KOPT-K1 (cell line): Measurements from ENCODE around the gene KDELR1.
A peak's percentile ranks its signal among the peaks of the same experiment; 100 is the strongest.

Experiments used
- H3K27ac ChIP-seq: fragments of 200-600 bp; sonication (generic); 2 replicates; pipeline ENCODE4 v1.5.1; 2016; ENCODE audit warnings: antibody characterized with exemption, mild to moderate bottlenecking, low read depth, low read length; ENCODE audit not compliant: poor library complexity, severe bottlenecking
- H3K36me3 ChIP-seq: fragments of 200-600 bp; sonication (generic); 2 replicates; pipeline ENCODE4 v1.5.1; 2017; ENCODE audit warnings: antibody characterized with exemption, mild to moderate bottlenecking, low read length, moderate library complexity; ENCODE audit not compliant: insufficient read depth
- H3K9me3 ChIP-seq: fragments of 200-600 bp; sonication (generic); 2 replicates; pipeline ENCODE4 v1.5.1; 2017; ENCODE audit warnings: antibody characterized with exemption, low read length, mild to moderate bottlenecking; ENCODE audit not compliant: insufficient read depth, poor library complexity, severe bottlenecking

KDELR1 gene

DNA sequence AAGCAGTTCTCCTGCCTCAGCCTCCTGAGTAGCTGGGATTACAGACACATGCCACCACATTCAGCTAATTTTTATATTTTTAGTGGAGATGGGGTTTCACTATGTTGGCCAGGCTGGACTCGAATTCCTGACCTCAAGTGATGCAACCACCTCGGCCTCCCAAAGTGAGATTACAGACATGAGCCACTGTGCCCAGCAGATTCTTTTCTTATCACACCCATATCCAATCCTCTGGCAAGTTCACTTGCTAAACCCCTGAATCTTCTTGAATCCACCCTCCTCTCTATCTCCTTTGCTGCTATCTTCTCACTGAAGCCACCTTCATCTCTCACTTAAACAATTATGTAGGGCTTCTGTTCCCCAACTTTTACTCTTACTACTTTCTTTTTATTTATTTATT is 45.2 kb downstream of the KDELR1 start:
- no peaks in the 10 kb centered on the region for H3K9me3 ChIP-seq
- H3K27ac ChIP-seq, result no peak overlapping the region
- H3K36me3 ChIP-seq, result no peaks in the 10 kb centered on the region; the same call in 1 of the 2 replicates

DNA sequence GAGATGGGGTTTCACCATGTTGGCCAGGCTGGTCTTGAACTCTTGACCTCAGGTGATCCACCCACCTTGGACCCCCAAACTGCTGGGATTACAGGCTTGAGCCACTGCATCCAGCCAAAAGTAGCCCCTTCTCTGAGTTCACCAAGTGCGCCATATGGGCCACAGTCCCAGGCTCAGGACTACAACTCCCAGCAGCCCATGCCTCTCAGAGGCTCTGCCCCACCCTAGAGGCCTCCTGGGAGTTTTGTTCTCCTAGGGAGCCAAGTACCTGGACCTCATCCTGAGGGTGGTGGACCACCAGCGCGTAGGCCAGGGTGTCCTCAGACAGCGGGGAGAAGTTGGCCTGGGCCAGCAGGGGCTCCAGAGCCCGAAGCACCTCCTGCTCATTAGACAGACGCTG is 46.5 kb downstream of the KDELR1 start:
- no peak overlapping the region for H3K27ac ChIP-seq
- H3K36me3 ChIP-seq, result no peaks in the 10 kb centered on the region; the same call in 1 of the 2 replicates
- H3K9me3 ChIP-seq, result no peaks in the 10 kb centered on the region

- Histone ChIP-seq H3K36me3 (no peaks in the 10 kb centered on the region; the same call in 1 of the 2 replicates), H3K27ac (no peak overlapping the region), H3K9me3 (no peaks in the 10 kb centered on the region)
Observed at GRCh38 chr19:48342841-48343540, 48.4 kb downstream of the KDELR1 start.

DNA sequence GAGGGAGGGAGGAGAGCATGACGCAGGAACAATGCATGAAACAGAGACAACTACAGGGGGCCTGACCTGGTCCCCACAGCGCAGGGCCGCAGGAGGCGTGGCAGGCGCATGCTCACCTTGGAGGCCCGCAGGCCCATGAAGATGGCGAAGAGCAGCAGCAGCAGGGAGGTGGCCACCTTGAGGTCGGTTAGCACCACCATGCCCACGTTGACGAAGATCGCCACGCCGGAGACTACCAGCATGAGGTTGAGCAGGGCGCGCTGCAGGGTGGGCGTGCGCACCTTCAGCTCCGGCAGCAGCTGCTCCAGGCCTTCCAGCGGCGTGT is 49.0 kb downstream of the KDELR1 start:
- no peaks in the 10 kb centered on the region; the same call in 1 of the 2 replicates for H3K36me3 ChIP-seq
- H3K27ac ChIP-seq, result no peak overlapping the region
- H3K9me3 ChIP-seq, result no peaks in the 10 kb centered on the region

- Histone ChIP-seq H3K9me3 (no peaks in the 10 kb centered on the region), H3K36me3 (no peaks in the 10 kb centered on the region; the same call in 1 of the 2 replicates), H3K27ac (no peak overlapping the region)
Observed at GRCh38 chr19:48341515-48342413, 49.6 kb downstream of the KDELR1 start.

GRCh38 chr19:48340995-48341394 is 50.4 kb downstream of the KDELR1 start:
- Histone ChIP-seq H3K36me3 (no peaks in the 10 kb centered on the region; the same call in 1 of the 2 replicates), H3K9me3 (no peaks in the 10 kb centered on the region), H3K27ac (no peak overlapping the region)

DNA sequence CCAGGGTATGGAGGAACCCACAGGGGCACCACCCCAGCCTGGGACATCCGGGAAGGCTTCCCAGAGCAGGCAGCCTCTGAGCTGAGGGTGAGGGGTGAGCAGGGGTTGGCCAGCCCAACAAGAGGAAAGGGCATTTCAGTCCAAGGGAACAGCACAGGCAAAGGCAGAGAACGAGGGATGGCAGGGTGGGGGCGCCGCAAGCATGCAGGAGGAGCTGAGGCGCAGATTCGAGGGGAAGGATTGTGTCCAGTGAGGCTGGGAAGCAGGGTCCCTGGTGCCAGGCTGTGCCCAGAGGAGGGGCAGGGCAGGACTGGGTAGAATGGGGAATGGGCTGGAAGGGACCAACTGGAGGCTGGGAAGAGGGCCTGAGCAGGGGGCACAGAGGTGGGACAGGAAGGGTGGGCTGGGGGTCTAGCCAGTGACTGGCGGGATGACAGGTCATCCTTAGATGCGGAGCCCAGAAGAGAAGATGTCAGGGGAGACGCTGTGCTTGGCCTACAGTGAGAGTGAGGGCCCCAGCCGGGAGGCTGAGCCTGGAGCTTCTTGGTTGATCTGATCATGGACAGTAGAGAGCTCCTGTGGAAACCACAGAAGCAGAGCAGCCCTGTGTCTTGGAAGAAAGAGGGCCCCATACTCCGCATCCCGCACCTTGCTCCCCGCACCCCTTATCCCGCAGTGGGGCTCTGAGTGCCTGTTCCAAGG is 52.4 kb downstream of the KDELR1 start:
- Histone ChIP-seq H3K27ac (no peak overlapping the region), H3K36me3 (no peaks in the 10 kb centered on the region; the same call in 1 of the 2 replicates), H3K9me3 (no peaks in the 10 kb centered on the region)

DNA sequence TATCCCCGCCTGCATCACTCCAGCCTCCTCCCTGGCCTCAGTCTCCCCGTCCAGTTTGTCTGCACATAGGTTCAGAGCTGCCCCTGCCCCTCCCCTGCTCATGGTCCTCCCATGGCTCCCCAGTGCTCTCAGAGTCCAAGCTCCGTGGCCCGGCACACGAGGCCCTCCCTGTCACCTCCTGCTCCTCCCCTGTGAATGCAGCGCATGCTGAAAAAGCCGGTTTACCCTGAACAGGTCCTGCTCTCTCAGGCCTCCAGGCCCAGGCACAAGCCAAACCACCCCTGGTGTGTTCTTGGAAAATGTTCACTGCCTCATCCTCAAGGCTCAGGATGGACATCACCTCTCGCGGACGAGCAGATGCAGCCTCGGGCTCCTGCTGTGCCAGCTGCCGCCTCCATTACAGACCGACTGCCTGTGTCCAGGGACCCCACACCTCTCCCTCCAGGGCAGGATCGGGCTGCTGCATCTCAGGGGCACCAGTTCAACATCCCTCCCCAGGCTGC is 53.0 kb downstream of the KDELR1 start:
- no peak overlapping the region for H3K27ac ChIP-seq
- H3K36me3 ChIP-seq, result no peaks in the 10 kb centered on the region; the same call in 1 of the 2 replicates
- H3K9me3 ChIP-seq, result no peaks in the 10 kb centered on the region

GRCh38 chr19:48333467-48334384 is 57.6 kb downstream of the KDELR1 start:
- Histone ChIP-seq H3K27ac (peak overlapping the region; percentile 88), H3K9me3 (peaks cover 5% of the 10 kb centered on the region), H3K36me3 (no peaks in the 10 kb centered on the region)

DNA sequence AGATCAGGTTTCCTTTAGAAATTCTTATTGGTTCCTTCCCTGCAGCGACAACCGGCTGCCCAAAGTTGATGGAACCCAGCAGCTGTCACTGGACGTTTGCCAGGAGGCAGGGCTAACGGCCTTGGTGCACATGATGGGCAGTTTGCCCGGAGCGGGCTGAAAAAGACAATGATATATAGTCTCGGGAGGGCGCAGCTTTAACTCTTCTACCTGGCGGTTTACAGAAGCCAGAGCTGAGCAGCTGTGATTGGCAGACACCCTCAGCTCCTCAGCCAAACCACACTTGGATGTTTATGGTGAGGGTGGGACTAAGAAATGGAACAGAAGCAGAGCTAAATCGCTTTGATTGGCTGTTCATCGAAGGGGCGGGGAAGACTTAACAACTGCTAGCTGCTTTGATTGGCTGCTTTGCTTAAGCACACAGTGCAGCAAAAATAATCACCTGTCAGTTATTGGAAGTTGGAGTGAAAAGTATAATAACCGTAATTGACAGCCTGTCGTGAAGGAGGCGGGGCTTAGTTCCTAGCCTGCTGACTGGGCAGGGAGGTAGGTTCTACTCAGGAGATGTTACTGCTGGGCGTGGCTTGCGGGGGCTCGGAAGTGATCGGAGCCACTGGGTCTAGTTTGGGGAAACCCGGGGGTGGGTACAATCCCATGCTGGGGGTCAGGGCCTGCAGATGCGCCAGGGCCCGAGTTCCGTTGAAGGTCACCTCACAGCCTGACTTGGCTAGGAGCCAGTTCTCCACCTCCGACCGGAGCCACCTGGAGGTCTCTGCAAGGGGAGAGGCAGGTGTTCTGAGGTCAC is 58.5 kb downstream of the KDELR1 start:
- H3K27ac ChIP-seq, result peak overlapping the region; percentile 88
- no peaks in the 10 kb centered on the region for H3K36me3 ChIP-seq
- H3K9me3 ChIP-seq, result peaks cover 11% of the 10 kb centered on the region
